Measurements from ENCODE around the gene LONRF3. TPM values are rescaled to one million over a fixed set of nuclear protein-coding genes. Genes with fewer than 3 reads are reported as not detected.
A peak's percentile ranks its signal among the peaks of the same experiment; 100 is the strongest.

The LONRF3 gene
- total RNA-seq, 2 donors from 2014 or later, result 15.3 to 18.8 TPM

- TF ChIP-seq, protein P1, sequence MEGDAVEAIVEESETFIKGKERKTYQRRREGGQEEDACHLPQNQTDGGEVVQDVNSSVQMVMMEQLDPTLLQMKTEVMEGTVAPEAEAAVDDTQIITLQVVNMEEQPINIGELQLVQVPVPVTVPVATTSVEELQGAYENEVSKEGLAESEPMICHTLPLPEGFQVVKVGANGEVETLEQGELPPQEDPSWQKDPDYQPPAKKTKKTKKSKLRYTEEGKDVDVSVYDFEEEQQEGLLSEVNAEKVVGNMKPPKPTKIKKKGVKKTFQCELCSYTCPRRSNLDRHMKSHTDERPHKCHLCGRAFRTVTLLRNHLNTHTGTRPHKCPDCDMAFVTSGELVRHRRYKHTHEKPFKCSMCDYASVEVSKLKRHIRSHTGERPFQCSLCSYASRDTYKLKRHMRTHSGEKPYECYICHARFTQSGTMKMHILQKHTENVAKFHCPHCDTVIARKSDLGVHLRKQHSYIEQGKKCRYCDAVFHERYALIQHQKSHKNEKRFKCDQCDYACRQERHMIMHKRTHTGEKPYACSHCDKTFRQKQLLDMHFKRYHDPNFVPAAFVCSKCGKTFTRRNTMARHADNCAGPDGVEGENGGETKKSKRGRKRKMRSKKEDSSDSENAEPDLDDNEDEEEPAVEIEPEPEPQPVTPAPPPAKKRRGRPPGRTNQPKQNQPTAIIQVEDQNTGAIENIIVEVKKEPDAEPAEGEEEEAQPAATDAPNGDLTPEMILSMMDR (IDR thresholded peaks at IDR 0.05), result no peak
- no peak for TF ChIP-seq POLR2A (IDR thresholded peaks at IDR 0.05)
- intact Hi-C loops (cut with DNase I), result no loop called here
- DNase-seq, result no peak
- no peaks in the 10 kb centered on the region for H3K9me3 ChIP-seq
- peaks cover 23% of the 10 kb centered on the region for H3K4me1 ChIP-seq
- no peaks in the 10 kb centered on the region for H3K27me3 ChIP-seq
- H3K36me3 ChIP-seq (replicated peaks in 1 of 2; ENCODE audit: insufficient read depth in 1 of 2, low read depth in 2 of 2), result no peaks in the 10 kb centered on the region
- no peak overlapping the region for H3K4me3 ChIP-seq
- no peak overlapping the region for H3K27ac ChIP-seq
- no peak for ATAC-seq
These were observed 4.0 kb downstream of the LONRF3 start for GRCh38 chrX:118978451-118978850.

DNA sequence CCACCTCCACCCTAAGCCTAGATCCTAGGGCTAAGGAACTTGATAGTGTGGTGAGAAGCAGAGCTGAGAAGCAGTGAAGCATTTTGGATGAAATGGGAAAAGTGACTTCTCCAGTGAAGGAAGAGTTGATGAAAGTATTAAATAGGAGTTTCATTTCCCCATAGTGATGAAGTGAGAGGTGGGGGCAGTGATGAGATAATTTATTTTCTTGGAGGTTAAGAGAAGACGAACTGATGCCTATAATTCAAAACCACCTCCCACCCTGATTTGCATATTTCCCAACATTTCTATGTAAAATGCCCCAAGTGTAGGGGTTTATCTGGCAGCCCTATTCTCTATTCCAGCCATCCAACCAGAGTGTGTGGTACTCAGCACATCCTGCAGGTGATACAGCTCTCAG, 6.3 kb downstream of the LONRF3 start:
- 80 to 83% methylated on average over 1 of the region's 1 CpG for WGBS, 2 donors
- intact Hi-C loops (cut with DNase I), result no loop called here

DNA sequence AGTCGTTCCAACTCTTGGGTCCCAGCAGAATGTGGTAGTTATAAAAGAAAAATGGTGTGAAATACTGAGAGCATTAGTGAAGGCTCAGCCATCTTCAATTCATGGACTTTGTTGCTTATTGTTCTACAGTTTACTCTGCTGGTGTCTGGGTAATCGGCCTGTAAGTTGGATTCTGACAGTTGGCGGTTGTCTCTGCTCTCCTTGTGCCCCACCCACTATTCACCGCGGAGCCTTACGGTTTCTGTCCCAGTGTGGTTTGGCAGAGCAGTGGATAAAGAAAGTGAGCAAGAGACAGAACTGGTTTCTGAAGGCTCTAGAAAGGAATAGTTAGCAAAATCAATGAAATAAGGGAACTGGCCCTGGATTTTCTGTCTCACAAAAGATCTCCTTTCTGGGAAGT, 9.1 kb downstream of the LONRF3 start:
- DNase-seq, result no peak
- Histone ChIP-seq H3K36me3 (replicated peaks in 1 of 2; ENCODE audit: insufficient read depth in 1 of 2, low read depth in 2 of 2) (no peaks in the 10 kb centered on the region), H3K27me3 (no peaks in the 10 kb centered on the region), H3K9me3 (no peaks in the 10 kb centered on the region), H3K27ac (no peak overlapping the region), H3K4me3 (no peak overlapping the region), H3K4me1 (no peaks in the 10 kb centered on the region)
- TF ChIP-seq, protein P1 (IDR thresholded peaks at IDR 0.05), result no peak
- no peak for TF ChIP-seq POLR2A (IDR thresholded peaks at IDR 0.05)
- ATAC-seq, result no peak
- WGBS, 2 donors, result 72 to 86% methylated on average over 6 of the region's 6 CpGs
- intact Hi-C loops (cut with DNase I), result no loop called here

More for the DNA sequence above, 6.3 kb downstream of the LONRF3 start:
- peaks cover 7% of the 10 kb centered on the region for H3K4me1 ChIP-seq
- H3K36me3 ChIP-seq (replicated peaks in 1 of 2; ENCODE audit: insufficient read depth in 1 of 2, low read depth in 2 of 2), result no peaks in the 10 kb centered on the region
- no peak for DNase-seq
- no peak overlapping the region for H3K4me3 ChIP-seq
- no peaks in the 10 kb centered on the region for H3K9me3 ChIP-seq
- no peaks in the 10 kb centered on the region for H3K27me3 ChIP-seq
- TF ChIP-seq, protein P1 (IDR thresholded peaks at IDR 0.05), result no peak
- no peak for TF ChIP-seq POLR2A (IDR thresholded peaks at IDR 0.05)
- ATAC-seq, result no peak
- no peak overlapping the region for H3K27ac ChIP-seq

- WGBS, 2 donors, result 80 to 92% methylated on average over 4 to 7 of the region's 7 CpGs
These were observed 14.5 kb downstream of the LONRF3 start for GRCh38 chrX:118988911-118989310.

DNA sequence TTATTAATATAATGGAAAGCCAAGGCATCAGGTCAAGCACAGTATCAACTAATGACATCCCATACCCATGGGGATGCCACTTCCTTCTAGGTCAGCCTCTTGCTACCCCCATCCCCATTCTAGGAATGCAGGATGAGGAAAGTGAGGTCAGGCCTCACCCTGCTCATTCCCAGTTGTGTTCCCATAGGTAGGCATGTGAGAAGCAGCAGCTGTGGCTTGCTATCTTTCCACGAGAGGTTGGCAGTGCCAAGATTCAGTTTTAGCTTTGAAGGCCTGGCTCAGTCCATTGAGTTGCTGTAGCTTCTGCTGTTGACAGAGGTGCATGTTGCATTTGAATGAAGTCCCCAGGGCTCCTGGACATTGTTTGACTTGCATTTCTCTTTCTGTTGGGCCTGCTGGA, 15.5 kb downstream of the LONRF3 start:
- intact Hi-C loops (cut with DNase I), result no loop called here

More at GRCh38 chrX:118988911-118989310, 14.5 kb downstream of the LONRF3 start:
- DNase-seq (no peak), ATAC-seq (no peak)
- H3K27ac ChIP-seq, result no peak overlapping the region
- no peak overlapping the region for H3K4me3 ChIP-seq
- intact Hi-C loops (cut with DNase I), result no loop called here
- H3K27me3 ChIP-seq, result no peaks in the 10 kb centered on the region
- H3K9me3 ChIP-seq, result no peaks in the 10 kb centered on the region
- H3K36me3 ChIP-seq (replicated peaks in 1 of 2; ENCODE audit: insufficient read depth in 1 of 2, low read depth in 2 of 2), result no peaks in the 10 kb centered on the region
- no peak for TF ChIP-seq POLR2A (IDR thresholded peaks at IDR 0.05)
- TF ChIP-seq, protein P1 (IDR thresholded peaks at IDR 0.05), result no peak
- H3K4me1 ChIP-seq, result no peaks in the 10 kb centered on the region

More for the DNA sequence above, 15.5 kb downstream of the LONRF3 start:
- H3K36me3 ChIP-seq (replicated peaks in 1 of 2; ENCODE audit: insufficient read depth in 1 of 2, low read depth in 2 of 2), result no peaks in the 10 kb centered on the region
- DNase-seq (peak; percentile 28 to 70 (median 52)), ATAC-seq (peak; percentile 30)
- H3K27me3 ChIP-seq, result no peaks in the 10 kb centered on the region
- 63% methylated on average over 1 of the region's 1 CpG; no CpG with 5 or more reads in 1 of the 2 donors for WGBS, 2 donors
- no peaks in the 10 kb centered on the region for H3K4me1 ChIP-seq
- no peak overlapping the region for H3K27ac ChIP-seq
- TF ChIP-seq, protein P1 (IDR thresholded peaks at IDR 0.05), result no peak
- no peak for TF ChIP-seq POLR2A (IDR thresholded peaks at IDR 0.05)
- no peaks in the 10 kb centered on the region for H3K9me3 ChIP-seq
- no peak overlapping the region for H3K4me3 ChIP-seq

Data from body of pancreas (tissue), 4 donors.